Body of pancreas (tissue), 4 donors: Measurements from ENCODE around the gene LPCAT3. TPM values are rescaled to one million over a fixed set of nuclear protein-coding genes. Genes with fewer than 3 reads are reported as not detected.

Experiments used
- ATAC-seq: fragments of 150-250 bp; one replicate; pipeline ENCODE4 v1.9.1; 2016
- DNase-seq, 4 donors: peaks; one replicate each; pipeline ENCODE4 v3.0.0-alpha.2; 2019
- H3K27ac ChIP-seq, 4 donors: fragments of 200-600 bp; sonication (generic); 1 replicate in 3 of 4; 2 replicates in 1 of 4; pipeline versions ENCODE4 v1.5.1 to v1.6.1; 2016 to 2019; ENCODE audit warnings: mild to moderate bottlenecking in 1 of 4, mixed read lengths in 1 of 4, moderate library complexity in 1 of 4
- H3K27me3 ChIP-seq, 2 donors: fragments of 200-600 bp; sonication (generic); one replicate each; pipeline ENCODE4 v1.6.0; 2016; ENCODE audit warnings: mild to moderate bottlenecking in 1 of 2
- H3K36me3 ChIP-seq, 2 donors: fragments of 200-600 bp; sonication (generic); replicated peaks in 1 of 2; 2 replicates each; pipeline ENCODE4 v1.5.1; 2016; ENCODE audit warnings: low read depth in 2 of 2; ENCODE audit not compliant: insufficient read depth in 1 of 2
- H3K4me1 ChIP-seq: fragments of 200-600 bp; sonication (generic); one replicate; pipeline ENCODE4 v1.6.0; 2016
- H3K4me3 ChIP-seq, 2 donors: fragments of 200-600 bp; sonication (generic); 1 replicate in 1 of 2; 2 replicates in 1 of 2; pipeline ENCODE4 v1.5.1; 2016 to 2019
- H3K9me3 ChIP-seq, 3 donors: fragments of 200-600 bp; sonication (generic); 1 replicate in 2 of 3; 2 replicates in 1 of 3; pipeline ENCODE4 v1.5.1; 2016
- POLR2A ChIP-seq, 3 donors: fragments of 450-650 bp; IDR thresholded peaks; one replicate each; pipeline ENCODE4 v1.6.1; 2016; ENCODE audit warnings: antibody characterized with exemption in 3 of 3, mild to moderate bottlenecking in 2 of 3
- WGBS, 2 donors: methylation state at CpG; one replicate each; pipeline ENCODE4 v1.1.5; 2017; 5-methylcytosine and 5-hydroxymethylcytosine counted together
- intact Hi-C: fragments of 100-400 bp; cut with DNase I; formaldehyde crosslinking; loops from one replicate; pipeline ENCODE4 v1.15.1; 2023
- total RNA-seq, 2 donors: library from RNA; depleted of rRNA; stranded (reverse); fragments of >200 nt; gene quantifications; one replicate each; pipeline ENCODE4 v1.1.0, GENCODE V29; 2016
- TF ChIP-seq, protein P1 (sequence below), 7 experiments: fragments of 450-650 bp in 4 of 7; fragments of 200-600 bp in 3 of 7; sonication (generic) in 3 of 7; IDR thresholded peaks; one replicate each; pipeline ENCODE4 v1.5.1; 2016 to 2019; ENCODE audit warnings: antibody characterized with exemption in 7 of 7

Gene LPCAT3
- total RNA-seq, 2 donors from 2014 or later, result 21.5 to 39.6 TPM

DNA sequence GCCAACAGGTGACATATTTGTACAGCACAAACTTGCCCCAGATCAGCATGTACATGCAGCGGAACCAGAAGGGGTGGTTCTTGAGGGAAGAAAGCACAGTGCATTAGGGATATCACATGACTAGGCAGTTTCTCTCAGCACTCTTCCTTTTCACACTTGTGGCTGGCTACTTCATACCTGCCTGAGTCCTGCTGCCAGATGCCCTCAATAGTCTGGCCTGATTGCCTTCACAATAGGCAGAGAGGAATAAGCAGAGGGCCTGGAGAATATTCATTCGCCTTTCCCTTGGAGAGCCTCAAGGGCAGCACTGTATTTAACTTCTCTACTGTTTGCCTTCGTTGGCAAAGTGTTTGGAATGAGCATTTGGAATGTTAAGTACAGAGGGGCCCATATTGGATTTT lies 39.7 kb downstream of the LPCAT3 start:
- H3K4me1 ChIP-seq, result no peaks in the 10 kb centered on the region
- DNase-seq (no peak), ATAC-seq (peak; percentile 19)
- no peak overlapping the region for H3K4me3 ChIP-seq
- no peaks in the 10 kb centered on the region for H3K27me3 ChIP-seq
- peaks cover 11 to 38% of the 10 kb centered on the region in 2 donors for H3K36me3 ChIP-seq
- H3K27ac ChIP-seq, result no peak overlapping the region
- no peaks in the 10 kb centered on the region for H3K9me3 ChIP-seq
- intact Hi-C loops, result no loop called here
- WGBS, 2 donors, result 65 to 74% methylated on average over 2 to 3 of the region's 3 CpGs
- no peak for TF ChIP-seq POLR2A (IDR thresholded peaks at IDR 0.05)
- TF ChIP-seq, protein P1, sequence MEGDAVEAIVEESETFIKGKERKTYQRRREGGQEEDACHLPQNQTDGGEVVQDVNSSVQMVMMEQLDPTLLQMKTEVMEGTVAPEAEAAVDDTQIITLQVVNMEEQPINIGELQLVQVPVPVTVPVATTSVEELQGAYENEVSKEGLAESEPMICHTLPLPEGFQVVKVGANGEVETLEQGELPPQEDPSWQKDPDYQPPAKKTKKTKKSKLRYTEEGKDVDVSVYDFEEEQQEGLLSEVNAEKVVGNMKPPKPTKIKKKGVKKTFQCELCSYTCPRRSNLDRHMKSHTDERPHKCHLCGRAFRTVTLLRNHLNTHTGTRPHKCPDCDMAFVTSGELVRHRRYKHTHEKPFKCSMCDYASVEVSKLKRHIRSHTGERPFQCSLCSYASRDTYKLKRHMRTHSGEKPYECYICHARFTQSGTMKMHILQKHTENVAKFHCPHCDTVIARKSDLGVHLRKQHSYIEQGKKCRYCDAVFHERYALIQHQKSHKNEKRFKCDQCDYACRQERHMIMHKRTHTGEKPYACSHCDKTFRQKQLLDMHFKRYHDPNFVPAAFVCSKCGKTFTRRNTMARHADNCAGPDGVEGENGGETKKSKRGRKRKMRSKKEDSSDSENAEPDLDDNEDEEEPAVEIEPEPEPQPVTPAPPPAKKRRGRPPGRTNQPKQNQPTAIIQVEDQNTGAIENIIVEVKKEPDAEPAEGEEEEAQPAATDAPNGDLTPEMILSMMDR (IDR thresholded peaks at IDR 0.05), result no peak

DNA sequence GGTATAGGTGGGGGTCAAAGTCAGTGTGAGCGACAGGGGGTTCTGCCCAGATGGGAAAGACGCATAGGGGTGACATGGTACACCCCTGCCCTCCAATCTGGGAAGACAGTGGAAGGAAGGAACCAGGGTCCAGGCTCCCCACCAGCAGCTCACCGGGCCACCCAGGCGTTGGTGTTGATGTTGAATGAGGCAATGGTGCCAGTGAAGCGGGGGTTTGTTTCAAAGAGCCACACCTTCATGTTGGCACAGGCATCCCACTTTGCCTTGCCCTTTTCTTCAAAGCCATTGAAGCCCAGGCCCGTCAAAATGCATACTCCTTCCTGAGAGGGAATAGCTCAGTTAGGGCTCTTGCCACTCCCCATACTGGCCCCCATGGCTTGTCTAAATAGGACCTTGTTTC lies 40.1 kb downstream of the LPCAT3 start:
- Histone ChIP-seq H3K4me3 (no peak overlapping the region), H3K27ac (no peak overlapping the region), H3K4me1 (no peaks in the 10 kb centered on the region), H3K27me3 (no peaks in the 10 kb centered on the region), H3K9me3 (no peaks in the 10 kb centered on the region), H3K36me3 (peaks cover 11 to 38% of the 10 kb centered on the region in 2 donors)
- DNase-seq, result no peak
- WGBS, 2 donors, result 82 to 91% methylated on average over 6 of the region's 6 CpGs
- TF ChIP-seq, protein P1 (IDR thresholded peaks at IDR 0.05), result no peak
- no peak for TF ChIP-seq POLR2A (IDR thresholded peaks at IDR 0.05)
- no peak for ATAC-seq
- intact Hi-C loops, result no loop called here

DNA sequence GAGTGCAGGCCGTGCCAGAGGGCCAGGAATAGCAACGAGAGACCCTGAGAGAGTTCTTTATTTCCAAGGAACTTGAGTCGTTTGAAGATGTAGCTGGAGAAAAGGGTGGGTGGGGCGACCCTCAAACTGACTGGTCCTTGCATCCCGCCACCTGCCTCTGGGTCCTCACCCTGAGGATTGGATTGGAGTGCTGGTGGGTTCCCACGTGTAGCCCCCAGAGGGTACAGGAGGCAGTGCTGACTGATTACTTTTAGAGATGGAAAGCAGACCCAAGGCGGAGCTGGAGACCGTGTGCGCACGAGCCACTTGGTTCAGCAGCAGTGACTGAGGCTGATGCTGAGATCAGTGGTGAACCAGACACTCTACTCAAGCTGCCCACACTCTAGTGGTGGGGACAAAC lies 40.6 kb downstream of the LPCAT3 start:
- H3K9me3 ChIP-seq, result no peaks in the 10 kb centered on the region
- peaks cover 11 to 38% of the 10 kb centered on the region in 2 donors for H3K36me3 ChIP-seq
- TF ChIP-seq POLR2A (IDR thresholded peaks at IDR 0.05), result no peak
- TF ChIP-seq, protein P1 (IDR thresholded peaks at IDR 0.05), result no peak
- ATAC-seq (no peak), DNase-seq (no peak)
- 73 to 74% methylated on average over 7 to 10 of the region's 10 CpGs for WGBS, 2 donors
- no peak overlapping the region for H3K4me3 ChIP-seq
- H3K27ac ChIP-seq, result no peak overlapping the region
- H3K4me1 ChIP-seq, result no peaks in the 10 kb centered on the region
- intact Hi-C loops, result no loop called here
- no peaks in the 10 kb centered on the region for H3K27me3 ChIP-seq

DNA sequence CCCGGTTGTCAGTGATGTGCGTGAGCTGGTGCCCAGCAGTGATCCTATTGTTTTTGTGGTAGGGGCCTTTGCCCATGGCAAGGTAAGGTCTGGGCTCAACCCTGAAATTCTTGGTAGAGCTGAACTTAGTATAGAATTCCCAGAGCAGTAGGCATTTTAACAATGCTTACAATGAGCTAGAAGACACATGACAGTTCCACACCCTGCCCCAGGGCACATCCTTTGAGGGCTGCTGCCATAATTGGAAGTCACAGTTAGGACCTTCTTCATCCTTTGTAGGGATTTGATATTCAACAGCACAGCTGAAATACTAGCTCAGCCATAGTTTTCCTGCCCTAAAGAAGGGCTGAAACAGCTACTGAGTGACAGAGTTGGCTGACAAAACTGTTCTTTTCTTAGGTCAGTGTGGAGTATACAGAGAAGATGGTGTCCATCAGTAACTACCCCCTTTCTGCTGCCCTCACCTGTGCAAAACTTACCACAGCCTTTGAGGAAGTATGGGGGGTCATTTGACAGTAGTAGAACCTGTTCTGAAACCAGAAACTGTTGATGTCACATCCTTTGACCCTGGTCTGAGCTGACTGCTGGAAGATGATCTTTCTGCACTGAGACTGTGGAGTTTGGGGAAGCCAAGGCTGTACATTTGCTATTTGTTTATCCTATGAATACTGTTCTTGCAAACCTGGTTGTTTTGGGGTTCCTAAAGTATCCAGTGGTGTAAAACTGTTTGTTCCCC lies 42.8 kb downstream of the LPCAT3 start:
- peaks cover 9% of the 10 kb centered on the region for H3K4me1 ChIP-seq
- H3K4me3 ChIP-seq, result no peak overlapping the region
- no peak for DNase-seq
- no peak for TF ChIP-seq POLR2A (IDR thresholded peaks at IDR 0.05)
- TF ChIP-seq, protein P1 (IDR thresholded peaks at IDR 0.05), result no peak
- H3K27me3 ChIP-seq, result no peaks in the 10 kb centered on the region
- H3K36me3 ChIP-seq, result peaks cover 11 to 35% of the 10 kb centered on the region in 2 donors
- ATAC-seq, result no peak
- no peaks in the 10 kb centered on the region for H3K9me3 ChIP-seq
- intact Hi-C loops, result no loop called here
- 69 to 80% methylated on average over 2 of the region's 2 CpGs for WGBS, 2 donors
- H3K27ac ChIP-seq, result no peak overlapping the region

DNA sequence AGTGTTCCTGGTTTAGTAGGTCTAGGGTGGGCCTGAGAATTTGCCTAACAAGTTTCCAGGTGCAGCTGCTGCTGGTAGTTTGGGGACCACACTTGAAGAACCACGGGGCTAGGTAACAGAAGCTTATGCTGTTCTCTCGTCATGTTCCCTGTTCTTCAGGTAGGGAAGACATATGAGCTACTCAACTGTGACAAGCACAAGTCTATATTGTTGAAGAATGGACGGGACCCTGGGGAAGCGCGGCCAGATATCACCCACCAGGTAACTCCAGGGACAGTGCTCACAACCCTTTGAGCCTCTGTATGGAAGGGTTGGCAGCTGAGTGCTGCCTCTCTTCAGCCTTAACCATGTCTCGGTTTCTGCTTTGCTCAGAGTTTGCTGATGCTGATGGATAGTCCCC lies 44.1 kb downstream of the LPCAT3 start:
- Histone ChIP-seq H3K27me3 (no peaks in the 10 kb centered on the region), H3K4me3 (no peak overlapping the region), H3K27ac (no peak overlapping the region), H3K9me3 (no peaks in the 10 kb centered on the region), H3K4me1 (peaks cover 20% of the 10 kb centered on the region), H3K36me3 (peaks cover 11 to 30% of the 10 kb centered on the region in 2 donors)
- intact Hi-C loops, result no loop called here
- DNase-seq, result no peak
- ATAC-seq, result no peak
- TF ChIP-seq, protein P1 (IDR thresholded peaks at IDR 0.05), result no peak
- no peak for TF ChIP-seq POLR2A (IDR thresholded peaks at IDR 0.05)
- WGBS, 2 donors, result 84 to 90% methylated on average over 6 of the region's 6 CpGs
